HL-60 (cell line): Measurements from ENCODE around the gene TTLL3.
"Not testable (repeated sequence)": the region's sequence is repeated elsewhere in the genome, so short reads cannot be mapped to it uniquely, and the experiment has no call there.

Experiments
- DNase-seq, 2 experiments: peaks; one replicate each; pipeline ENCODE4 v3.0.0-alpha.2; 2010 to 2020; ENCODE audit warnings: low read depth in 1 of 2, low spot score in 1 of 2
- H3K27ac ChIP-seq: fragments of 250-450 bp; sonication (Bioruptor Pico); replicated peaks from 2 replicates; pipeline ENCODE4 v1.5.1; 2020; ENCODE audit warnings: mild to moderate bottlenecking, moderate library complexity
- H3K27me3 ChIP-seq: fragments of 250-450 bp; sonication (Bioruptor Pico); 2 replicates; pipeline ENCODE4 v1.5.1; 2021; ENCODE audit warnings: mild to moderate bottlenecking, moderate library complexity; ENCODE audit not compliant: insufficient read depth, poor library complexity, severe bottlenecking
- H3K4me3 ChIP-seq: replicated peaks from 2 replicates; pipeline ENCODE4 v1.5.1; 2011; ENCODE audit warnings: mild to moderate bottlenecking, control low read depth, low read length; ENCODE audit not compliant: insufficient read depth
- GABPA ChIP-seq: IDR thresholded peaks from 2 replicates; pipeline ENCODE4 v1.6.1; 2012; ENCODE audit warnings: low read depth
- POLR2AphosphoS5 ChIP-seq: IDR thresholded peaks from 2 replicates; pipeline ENCODE4 v1.6.1; 2012; ENCODE audit warnings: low read depth
- SPI1 ChIP-seq: IDR thresholded peaks from 2 replicates; pipeline ENCODE4 v1.6.1; 2012; ENCODE audit warnings: low read depth, mild to moderate bottlenecking, borderline replicate concordance
- TF ChIP-seq, protein P1 (sequence below): IDR thresholded peaks from 2 replicates; pipeline ENCODE4 v1.6.1; 2012; ENCODE audit warnings: low read depth; ENCODE audit not compliant: insufficient replicate concordance
- TF ChIP-seq, protein P2 (sequence below): IDR thresholded peaks from one replicate; pipeline ENCODE4 v1.5.1; 2011; ENCODE audit warnings: low read length, control low read depth, inconsistent platforms; ENCODE audit not compliant: insufficient read depth

Gene TTLL3

DNA sequence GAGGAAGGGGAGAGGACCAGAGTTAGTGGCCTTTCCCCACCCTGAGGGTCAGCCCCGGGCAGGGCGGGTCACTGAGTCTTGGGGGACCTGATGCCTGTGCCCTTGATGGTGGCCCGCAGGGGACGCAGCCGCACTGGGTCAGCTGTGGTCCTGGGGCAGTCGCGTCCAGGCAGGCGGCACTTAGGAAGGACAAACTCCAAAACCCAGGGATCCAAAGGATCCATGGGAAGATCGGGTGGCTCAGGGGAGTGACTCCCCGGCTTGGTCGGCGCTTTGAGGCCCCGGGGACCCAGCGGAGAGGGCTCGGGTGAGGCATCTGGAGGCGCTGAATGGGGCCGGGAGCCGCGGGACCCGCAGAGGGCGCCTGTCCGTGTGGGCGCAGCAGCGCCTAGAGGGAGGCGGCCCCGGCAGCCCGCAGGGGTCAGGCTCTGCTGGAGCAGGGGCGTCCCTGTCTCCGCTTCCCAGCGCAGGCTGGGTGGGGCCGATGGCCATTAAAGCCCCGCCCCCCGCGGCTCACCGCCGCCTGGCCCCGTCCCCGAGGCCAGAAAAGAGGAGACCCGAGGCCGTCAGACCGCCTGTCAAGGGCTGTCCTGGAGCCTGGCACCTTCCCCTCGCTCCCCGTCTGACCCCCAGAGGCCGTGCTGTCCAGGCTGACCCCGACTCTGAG, 52.5 kb downstream of the TTLL3 start:
- H3K4me3 ChIP-seq = no peak overlapping the region
- no peak for TF ChIP-seq GABPA
- TF ChIP-seq POLR2AphosphoS5 = no peak
- TF ChIP-seq SPI1 = no peak
- TF ChIP-seq, protein P1, sequence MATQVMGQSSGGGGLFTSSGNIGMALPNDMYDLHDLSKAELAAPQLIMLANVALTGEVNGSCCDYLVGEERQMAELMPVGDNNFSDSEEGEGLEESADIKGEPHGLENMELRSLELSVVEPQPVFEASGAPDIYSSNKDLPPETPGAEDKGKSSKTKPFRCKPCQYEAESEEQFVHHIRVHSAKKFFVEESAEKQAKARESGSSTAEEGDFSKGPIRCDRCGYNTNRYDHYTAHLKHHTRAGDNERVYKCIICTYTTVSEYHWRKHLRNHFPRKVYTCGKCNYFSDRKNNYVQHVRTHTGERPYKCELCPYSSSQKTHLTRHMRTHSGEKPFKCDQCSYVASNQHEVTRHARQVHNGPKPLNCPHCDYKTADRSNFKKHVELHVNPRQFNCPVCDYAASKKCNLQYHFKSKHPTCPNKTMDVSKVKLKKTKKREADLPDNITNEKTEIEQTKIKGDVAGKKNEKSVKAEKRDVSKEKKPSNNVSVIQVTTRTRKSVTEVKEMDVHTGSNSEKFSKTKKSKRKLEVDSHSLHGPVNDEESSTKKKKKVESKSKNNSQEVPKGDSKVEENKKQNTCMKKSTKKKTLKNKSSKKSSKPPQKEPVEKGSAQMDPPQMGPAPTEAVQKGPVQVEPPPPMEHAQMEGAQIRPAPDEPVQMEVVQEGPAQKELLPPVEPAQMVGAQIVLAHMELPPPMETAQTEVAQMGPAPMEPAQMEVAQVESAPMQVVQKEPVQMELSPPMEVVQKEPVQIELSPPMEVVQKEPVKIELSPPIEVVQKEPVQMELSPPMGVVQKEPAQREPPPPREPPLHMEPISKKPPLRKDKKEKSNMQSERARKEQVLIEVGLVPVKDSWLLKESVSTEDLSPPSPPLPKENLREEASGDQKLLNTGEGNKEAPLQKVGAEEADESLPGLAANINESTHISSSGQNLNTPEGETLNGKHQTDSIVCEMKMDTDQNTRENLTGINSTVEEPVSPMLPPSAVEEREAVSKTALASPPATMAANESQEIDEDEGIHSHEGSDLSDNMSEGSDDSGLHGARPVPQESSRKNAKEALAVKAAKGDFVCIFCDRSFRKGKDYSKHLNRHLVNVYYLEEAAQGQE = no peak
- TF ChIP-seq, protein P2, sequence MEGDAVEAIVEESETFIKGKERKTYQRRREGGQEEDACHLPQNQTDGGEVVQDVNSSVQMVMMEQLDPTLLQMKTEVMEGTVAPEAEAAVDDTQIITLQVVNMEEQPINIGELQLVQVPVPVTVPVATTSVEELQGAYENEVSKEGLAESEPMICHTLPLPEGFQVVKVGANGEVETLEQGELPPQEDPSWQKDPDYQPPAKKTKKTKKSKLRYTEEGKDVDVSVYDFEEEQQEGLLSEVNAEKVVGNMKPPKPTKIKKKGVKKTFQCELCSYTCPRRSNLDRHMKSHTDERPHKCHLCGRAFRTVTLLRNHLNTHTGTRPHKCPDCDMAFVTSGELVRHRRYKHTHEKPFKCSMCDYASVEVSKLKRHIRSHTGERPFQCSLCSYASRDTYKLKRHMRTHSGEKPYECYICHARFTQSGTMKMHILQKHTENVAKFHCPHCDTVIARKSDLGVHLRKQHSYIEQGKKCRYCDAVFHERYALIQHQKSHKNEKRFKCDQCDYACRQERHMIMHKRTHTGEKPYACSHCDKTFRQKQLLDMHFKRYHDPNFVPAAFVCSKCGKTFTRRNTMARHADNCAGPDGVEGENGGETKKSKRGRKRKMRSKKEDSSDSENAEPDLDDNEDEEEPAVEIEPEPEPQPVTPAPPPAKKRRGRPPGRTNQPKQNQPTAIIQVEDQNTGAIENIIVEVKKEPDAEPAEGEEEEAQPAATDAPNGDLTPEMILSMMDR = no peak
- no peak for DNase-seq
- no peak overlapping the region for H3K27ac ChIP-seq
- no peaks in the 10 kb centered on the region for H3K27me3 ChIP-seq

DNA sequence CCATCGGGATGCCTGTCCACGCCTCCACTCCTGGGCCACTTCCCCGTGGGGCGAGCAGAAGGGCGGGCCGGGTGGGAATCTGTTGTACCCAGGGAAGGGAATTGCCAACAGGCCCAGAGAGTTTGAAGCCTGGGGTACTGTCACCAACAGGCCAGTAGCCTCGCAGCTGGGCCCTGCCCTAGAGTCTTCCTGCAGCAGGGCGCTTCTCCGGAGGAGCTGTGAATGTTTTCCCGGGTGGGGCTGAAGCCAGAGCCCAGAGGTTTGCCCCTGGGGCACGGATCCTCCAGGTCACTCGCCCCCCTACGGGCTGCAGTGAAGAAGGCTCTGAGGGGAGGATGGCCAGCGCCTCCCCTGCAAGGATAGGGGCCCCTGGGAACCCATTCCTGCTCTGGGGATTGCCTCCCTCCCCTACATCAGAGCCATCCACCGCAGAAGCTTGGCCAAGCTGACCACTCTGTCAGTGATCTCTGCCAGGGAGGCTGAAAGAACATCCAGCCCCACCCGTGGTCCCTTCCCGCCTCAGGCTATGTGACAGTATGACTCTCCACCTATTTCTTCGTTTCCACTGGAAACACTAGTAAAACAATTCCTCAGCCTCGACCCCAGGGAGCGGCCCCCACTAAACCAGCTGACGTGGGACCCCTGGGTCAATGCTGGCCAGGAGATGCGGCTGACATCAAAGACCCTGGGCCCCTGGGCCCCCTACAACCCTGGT, 53.2 kb downstream of the TTLL3 start:
- H3K4me3 ChIP-seq = no peak overlapping the region
- no peak for DNase-seq
- no peaks in the 10 kb centered on the region for H3K27me3 ChIP-seq
- TF ChIP-seq SPI1 (no peak), POLR2AphosphoS5 (no peak), GABPA (no peak)
- TF ChIP-seq, protein P2 = no peak
- TF ChIP-seq, protein P1 = no peak
- no peak overlapping the region for H3K27ac ChIP-seq

DNA sequence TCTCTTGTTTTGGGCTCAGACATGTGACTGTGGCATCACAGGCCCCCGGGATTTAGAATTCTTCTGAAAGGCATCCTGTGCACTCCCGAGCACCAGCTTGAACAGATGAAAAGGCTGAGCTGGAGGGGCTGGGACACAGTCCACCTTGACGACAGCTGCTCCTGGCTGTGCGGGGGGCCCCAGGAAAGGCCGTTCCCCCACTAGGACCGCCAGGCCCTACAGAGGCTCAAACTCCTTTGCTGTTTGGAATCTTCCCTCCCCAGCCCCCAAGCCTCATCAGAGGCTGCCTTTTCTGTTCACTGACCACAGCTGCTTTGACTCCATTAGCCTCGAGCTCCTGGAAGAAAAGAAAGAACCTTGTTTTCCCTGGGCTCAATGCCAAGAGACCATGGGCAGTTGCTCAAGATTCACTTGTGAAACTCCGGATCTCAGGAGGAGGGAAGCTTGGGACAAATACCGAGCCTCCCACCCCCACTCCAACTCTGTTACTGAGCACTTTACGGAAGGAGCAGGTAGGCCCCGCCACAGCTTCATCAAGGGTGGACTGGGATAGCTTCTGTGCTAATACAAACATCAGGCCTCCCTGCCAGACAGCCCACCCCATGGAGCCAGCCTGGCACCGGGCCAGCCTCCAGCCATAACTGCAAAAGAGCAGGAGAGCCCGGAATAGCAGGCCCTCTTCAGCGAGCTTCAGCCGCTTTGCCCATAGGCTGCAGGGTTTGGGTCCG, 54.3 kb downstream of the TTLL3 start:
- TF ChIP-seq POLR2AphosphoS5 = peak; percentile 59; the same call in 1 of the 2 replicates
- TF ChIP-seq, protein P1 = no peak
- no peak for TF ChIP-seq GABPA
- TF ChIP-seq SPI1 = no peak
- H3K27ac ChIP-seq = peak overlapping the region; percentile 26
- H3K4me3 ChIP-seq = no peak overlapping the region
- H3K27me3 ChIP-seq = no peaks in the 10 kb centered on the region
- DNase-seq = peak; percentile 76 to 81

DNA sequence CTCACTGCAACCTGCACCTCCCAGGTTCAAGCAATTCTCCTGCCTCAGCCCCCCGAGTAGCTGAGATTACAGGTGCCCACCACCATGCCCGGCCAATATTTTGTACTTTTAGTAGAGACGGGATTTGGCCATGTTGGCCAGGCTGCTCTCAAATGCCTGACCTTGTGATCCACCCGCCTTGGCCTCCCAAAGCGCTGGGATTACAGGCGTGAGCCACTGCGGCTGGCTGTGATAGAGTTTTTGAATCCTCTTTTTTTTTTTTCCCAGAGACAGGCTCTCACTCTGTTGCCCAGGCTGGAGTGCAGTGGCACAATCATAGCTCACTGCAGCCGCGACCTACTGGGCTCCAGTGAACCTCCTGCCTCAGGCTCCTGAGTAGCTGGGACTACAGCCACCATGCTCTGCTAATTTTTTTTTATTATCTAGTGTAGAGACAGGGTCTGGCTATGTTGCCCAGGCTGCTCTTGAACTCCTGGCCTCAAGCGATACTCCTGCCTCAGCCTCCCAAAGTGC, 55.1 kb downstream of the TTLL3 start:
- H3K4me3 ChIP-seq, H3K27ac ChIP-seq, H3K27me3 ChIP-seq, DNase-seq: not testable (repeated sequence)
